HEK293 (cell line): ENCODE measurements around the gene TMCC2.

Source experiments
- CTCF ChIA-PET: fragments of 350-600 bp; formaldehyde crosslinking; extraction: SDS; loops from one replicate; lab custom pipeline; 2021; ENCODE audit warnings: antibody characterized with exemption; lab: Yijun Ruan, JAX
- POLR2A ChIA-PET: fragments of 300-600 bp; formaldehyde crosslinking; extraction: SDS; loops from one replicate; lab custom pipeline; 2020; ENCODE audit warnings: antibody characterized with exemption, inconsistent platforms; lab: Yijun Ruan, JAX
- H3K27ac ChIP-seq: fragments of 200-500 bp; sonication (Bioruptor generic); 2 replicates; pipeline ENCODE4 v1.5.1; 2014; ENCODE audit warnings: low read depth, low read length, control low read depth, inconsistent platforms; ENCODE audit errors: extremely low read depth
- H3K36me3 ChIP-seq, 2 experiments: fragments of 200-500 bp in 1 of 2; sonication (Bioruptor generic) in 1 of 2; 1 replicate in 1 of 2; 2 replicates in 1 of 2; pipeline ENCODE4 v1.5.1; 2014 to 2017; ENCODE audit warnings: inconsistent platforms in 2 of 2, low read length in 2 of 2; ENCODE audit not compliant: control insufficient read depth in 2 of 2, insufficient read depth in 1 of 2
- H3K4me1 ChIP-seq: fragments of 200-500 bp; sonication (Bioruptor generic); 2 replicates; pipeline ENCODE4 v1.5.1; 2014; ENCODE audit warnings: mild to moderate bottlenecking, low read length, inconsistent platforms; ENCODE audit not compliant: control insufficient read depth, insufficient read depth
- H3K4me3 ChIP-seq: 2 replicates; pipeline ENCODE4 v1.5.1; 2011; ENCODE audit warnings: low read depth, mild to moderate bottlenecking, control low read depth, low read length, moderate library complexity
- H3K9me3 ChIP-seq: fragments of 200-500 bp; sonication (Bioruptor generic); 2 replicates; pipeline ENCODE4 v1.5.1; 2014; ENCODE audit warnings: low read depth, low read length, inconsistent platforms; ENCODE audit not compliant: control insufficient read depth, insufficient read depth
- EGR2 ChIP-seq: fragments of 450-650 bp; formaldehyde crosslinking; IDR thresholded peaks from 2 replicates; pipeline ENCODE4 v1.5.1; 2016; ENCODE audit warnings: low read depth, missing biosample characterization, missing genetic modification characterization
- GLIS2 ChIP-seq: fragments of 450-650 bp; formaldehyde crosslinking; IDR thresholded peaks from 2 replicates; pipeline ENCODE4 v1.5.1; 2016; ENCODE audit warnings: missing biosample characterization, missing genetic modification characterization
- HOXD13 ChIP-seq: sonication (generic); formaldehyde crosslinking; IDR thresholded peaks from 2 replicates; pipeline ENCODE4 v1.8.0; 2022; ENCODE audit warnings: missing genetic modification reagents, borderline replicate concordance
- KLF8 ChIP-seq: fragments of 450-650 bp; formaldehyde crosslinking; IDR thresholded peaks from 2 replicates; pipeline ENCODE4 v1.5.1; 2016; ENCODE audit warnings: missing biosample characterization, missing genetic modification characterization
- MYNN ChIP-seq: fragments of 450-650 bp; formaldehyde crosslinking; IDR thresholded peaks from 2 replicates; pipeline ENCODE4 v1.5.1; 2016; ENCODE audit warnings: missing biosample characterization, missing genetic modification characterization, borderline replicate concordance
- PATZ1 ChIP-seq: fragments of 450-650 bp; formaldehyde crosslinking; IDR thresholded peaks from 2 replicates; pipeline ENCODE4 v1.5.1; 2016; ENCODE audit warnings: missing biosample characterization, missing genetic modification characterization
- SP3 ChIP-seq: fragments of 450-650 bp; formaldehyde crosslinking; IDR thresholded peaks from 2 replicates; pipeline ENCODE4 v1.5.1; 2016; ENCODE audit warnings: missing biosample characterization, missing genetic modification characterization
- ZBTB26 ChIP-seq: fragments of 450-650 bp; formaldehyde crosslinking; optimal IDR thresholded peaks from 2 replicates; pipeline ENCODE3; 2016; ENCODE audit warnings: missing biosample characterization, mild to moderate bottlenecking, missing genetic modification characterization
- ZBTB48 ChIP-seq: fragments of 450-650 bp; formaldehyde crosslinking; IDR thresholded peaks from 2 replicates; pipeline ENCODE4 v1.5.1; 2016; ENCODE audit warnings: missing biosample characterization, missing genetic modification characterization
- ZBTB49 ChIP-seq: fragments of 450-650 bp; formaldehyde crosslinking; IDR thresholded peaks from 2 replicates; pipeline ENCODE4 v1.5.1; 2016; ENCODE audit warnings: missing biosample characterization, missing genetic modification characterization, low read depth
- ZNF214 ChIP-seq: fragments of 450-650 bp; formaldehyde crosslinking; IDR thresholded peaks from 2 replicates; pipeline ENCODE4 v1.5.1; 2017; ENCODE audit warnings: missing biosample characterization, mild to moderate bottlenecking, missing genetic modification characterization, borderline replicate concordance
- ZNF223 ChIP-seq: fragments of 450-650 bp; formaldehyde crosslinking; IDR thresholded peaks from 2 replicates; pipeline ENCODE4 v1.5.1; 2016; ENCODE audit warnings: missing biosample characterization, missing genetic modification characterization
- ZNF362 ChIP-seq: fragments of 450-650 bp; formaldehyde crosslinking; IDR thresholded peaks from 2 replicates; pipeline ENCODE4 v1.5.1; 2016; ENCODE audit warnings: missing biosample characterization, missing genetic modification characterization
- ZNF366 ChIP-seq: fragments of 450-650 bp; formaldehyde crosslinking; conservative IDR thresholded peaks from 2 replicates; pipeline ENCODE4 v1.5.1; 2016; ENCODE audit warnings: missing biosample characterization, missing genetic modification characterization
- ZNF37A ChIP-seq: fragments of 450-650 bp; IDR thresholded peaks from 2 replicates; pipeline ENCODE4 v1.5.1; 2018; ENCODE audit warnings: missing biosample characterization, missing genetic modification characterization
- ZNF449 ChIP-seq: fragments of 450-650 bp; formaldehyde crosslinking; IDR thresholded peaks from 2 replicates; pipeline ENCODE4 v1.5.1; 2017; ENCODE audit warnings: missing biosample characterization, mild to moderate bottlenecking, missing genetic modification characterization, moderate library complexity
- ZNF48 ChIP-seq: fragments of 450-650 bp; formaldehyde crosslinking; IDR thresholded peaks from 2 replicates; pipeline ENCODE4 v1.5.1; 2016; ENCODE audit warnings: missing biosample characterization, missing genetic modification characterization
- ZNF530 ChIP-seq: fragments of 450-650 bp; formaldehyde crosslinking; IDR thresholded peaks from 2 replicates; pipeline ENCODE4 v1.5.1; 2016; ENCODE audit warnings: low read depth, missing biosample characterization, missing genetic modification characterization
- ZNF549 ChIP-seq: fragments of 450-650 bp; IDR thresholded peaks from 2 replicates; pipeline ENCODE4 v1.5.1; 2018; ENCODE audit warnings: missing biosample characterization, missing genetic modification characterization, mild to moderate bottlenecking, inconsistent platforms, moderate library complexity
- ZNF623 ChIP-seq: fragments of 450-650 bp; formaldehyde crosslinking; IDR thresholded peaks from 2 replicates; pipeline ENCODE4 v1.5.1; 2016; ENCODE audit warnings: missing biosample characterization, missing genetic modification characterization
- ZNF654 ChIP-seq: fragments of 450-650 bp; formaldehyde crosslinking; IDR thresholded peaks from 2 replicates; pipeline ENCODE4 v1.5.1; 2016; ENCODE audit warnings: low read depth, missing biosample characterization, missing genetic modification characterization
- ZNF791 ChIP-seq: fragments of 450-650 bp; formaldehyde crosslinking; IDR thresholded peaks from 2 replicates; pipeline ENCODE4 v1.5.1; 2016; ENCODE audit warnings: missing biosample characterization, missing genetic modification characterization
- ZSCAN30 ChIP-seq: fragments of 450-650 bp; IDR thresholded peaks from 2 replicates; pipeline ENCODE4 v1.5.1; 2018; ENCODE audit warnings: missing biosample characterization, mild to moderate bottlenecking, missing genetic modification characterization, moderate library complexity

TMCC2 gene

GRCh38 chr1:205199090-205199930, 28.4 kb upstream of the TMCC2 start (continued):
- peak; percentile 68 for TF ChIP-seq ZNF449 (tag by site-specific recombination)
- TF ChIP-seq HOXD13 (CRISPR knock-in tag) = no peak
- peak; percentile 31; the same call in 1 of the 2 replicates for TF ChIP-seq EGR2
- TF ChIP-seq ZBTB48 (tag by site-specific recombination) = peak; percentile 53; the same call in 1 of the 2 replicates
- TF ChIP-seq ZNF654 (tag by site-specific recombination) = peak; percentile 22; the same call in 1 of the 2 replicates
- TF ChIP-seq, all 188 proteins: peak for 10

GRCh38 chr1:205199931-205200299, 27.8 kb upstream of the TMCC2 start:
- no peak for TF ChIP-seq ZSCAN30 (tag by site-specific recombination)
- no peak for TF ChIP-seq HOXD13 (CRISPR knock-in tag)
- no peak for TF ChIP-seq ZNF214 (tag by site-specific recombination)
- no peak for TF ChIP-seq ZNF362
- no peak for TF ChIP-seq KLF8 (tag by site-specific recombination)
- ChIA-PET CTCF (interaction anchor here (0.5 to 1.2 kb wide), 2 partner anchors 56 to 437 kb away, joined by 3 to 4 read pairs; no protein-coding TSS in a partner anchor), POLR2A (interaction anchor here (1.2 kb wide), 1 partner anchor 20 kb away, joined by 4 read pairs; no protein-coding TSS in a partner anchor)
- H3K36me3 ChIP-seq = no peaks in the 10 kb centered on the region
- no peak overlapping the region for H3K27ac ChIP-seq
- H3K9me3 ChIP-seq = no peaks in the 10 kb centered on the region
- no peak overlapping the region for H3K4me3 ChIP-seq
- peaks cover 7% of the 10 kb centered on the region for H3K4me1 ChIP-seq

GRCh38 chr1:205204552-205204951, 23.2 kb upstream of the TMCC2 start:
- H3K9me3 ChIP-seq = no peaks in the 10 kb centered on the region
- H3K4me3 ChIP-seq = no peak overlapping the region
- CTCF ChIA-PET = interaction anchor here (0.9 to 2.1 kb wide), 6 partner anchors 8 to 143 kb away, joined by 3 to 9 read pairs (median 3); no protein-coding TSS in a partner anchor
- H3K4me1 ChIP-seq = peaks cover 8% of the 10 kb centered on the region
- H3K36me3 ChIP-seq = no peaks in the 10 kb centered on the region
- no peak overlapping the region for H3K27ac ChIP-seq
- POLR2A ChIA-PET = interaction anchor here (1.4 kb wide), 1 partner anchor 23 kb away, joined by 3 read pairs; the partner anchor contains the start of gene TMCC2
- TF ChIP-seq ZNF549 (tag by site-specific recombination) (no peak), PATZ1 (tag by site-specific recombination) (no peak), ZNF37A (tag by site-specific recombination) (no peak), ZNF366 (tag by site-specific recombination) (no peak), ZNF48 (tag by site-specific recombination) (no peak), ZNF530 (tag by site-specific recombination) (no peak), ZNF623 (tag by site-specific recombination) (no peak), ZBTB49 (tag by site-specific recombination) (no peak), GLIS2 (no peak), MYNN (tag by site-specific recombination) (no peak), SP3 (tag by site-specific recombination) (no peak), ZNF223 (no peak), ZNF791 (no peak), ZBTB26 (tag by site-specific recombination) (no peak)
